ENCODE data around the gene GPR3. TPM values are rescaled to one million over a fixed set of nuclear protein-coding genes. Genes with fewer than 3 reads are reported as not detected.
"Not testable (repeated sequence)": the region's sequence is repeated elsewhere in the genome, so short reads cannot be mapped to it uniquely, and the experiment has no call there.

Gene GPR3
- total RNA-seq, 1 donor from 2014 or later = 0.74 TPM

GRCh38 chr1:27429029-27429425, 36.6 kb downstream of the GPR3 start:
- intact Hi-C loops (cut with DNase I) = no loop called here
- H3K27ac ChIP-seq = peak overlapping the region; percentile 69
- peaks cover 0 to 17% of the 10 kb centered on the region in 2 donors for H3K36me3 ChIP-seq
- peaks cover 83% of the 10 kb centered on the region for H3K4me1 ChIP-seq
- no peaks in the 10 kb centered on the region for H3K9me3 ChIP-seq
- no peaks in the 10 kb centered on the region for H3K27me3 ChIP-seq
- DNase-seq (ENCODE audit: extremely low spot score in 2 of 2) = no peak
- TF ChIP-seq CTCF (IDR thresholded peaks at IDR 0.05) (no peak), POLR2A (IDR thresholded peaks at IDR 0.05) (no peak), POLR2AphosphoS5 (IDR thresholded peaks at IDR 0.05; ENCODE audit: insufficient read depth in 1 of 2, low read depth in 1 of 2) (no peak)
- H3K4me3 ChIP-seq = no peak overlapping the region

- H3K27ac ChIP-seq = peak overlapping the region; percentile 69
- no peak for DNase-seq (ENCODE audit: extremely low spot score in 2 of 2)
- no peaks in the 10 kb centered on the region for H3K27me3 ChIP-seq
- H3K4me1 ChIP-seq = peaks cover 93% of the 10 kb centered on the region
- TF ChIP-seq POLR2A (IDR thresholded peaks at IDR 0.05) (no peak), POLR2AphosphoS5 (IDR thresholded peaks at IDR 0.05; ENCODE audit: insufficient read depth in 1 of 2, low read depth in 1 of 2) (peak in 1 of 2 donors; percentile 60)
- intact Hi-C loops (cut with DNase I) = no loop called here
- H3K4me3 ChIP-seq = no peak overlapping the region
- peaks cover 0 to 12% of the 10 kb centered on the region in 2 donors for H3K36me3 ChIP-seq
- H3K9me3 ChIP-seq = no peaks in the 10 kb centered on the region
These were observed 38.6 kb downstream of the GPR3 start for GRCh38 chr1:27430903-27431600.

- H3K27ac ChIP-seq = peak overlapping the region; percentile 69
- TF ChIP-seq POLR2AphosphoS5 (IDR thresholded peaks at IDR 0.05; ENCODE audit: insufficient read depth in 1 of 2, low read depth in 1 of 2) (no peak), CTCF (IDR thresholded peaks at IDR 0.05) (no peak), POLR2A (IDR thresholded peaks at IDR 0.05) (no peak)
- no peaks in the 10 kb centered on the region for H3K27me3 ChIP-seq
- no peak overlapping the region for H3K4me3 ChIP-seq
- intact Hi-C loops (cut with DNase I) = no loop called here
- no peaks in the 10 kb centered on the region for H3K9me3 ChIP-seq
- H3K4me1 ChIP-seq = peaks cover 94% of the 10 kb centered on the region
- peaks cover 0 to 12% of the 10 kb centered on the region in 2 donors for H3K36me3 ChIP-seq
- DNase-seq (ENCODE audit: extremely low spot score in 2 of 2) = no peak
These were observed 39.1 kb downstream of the GPR3 start for GRCh38 chr1:27431601-27431940.

GRCh38 chr1:27432725-27433124, 40.3 kb downstream of the GPR3 start:
- H3K4me3 ChIP-seq; H3K9me3 ChIP-seq; H3K36me3 ChIP-seq; intact Hi-C loops (cut with DNase I); H3K27me3 ChIP-seq; DNase-seq (ENCODE audit: extremely low spot score in 2 of 2); H3K27ac ChIP-seq: not testable (repeated sequence)
- peaks cover 93% of the 10 kb centered on the region for H3K4me1 ChIP-seq

- TF ChIP-seq POLR2AphosphoS5 (IDR thresholded peaks at IDR 0.05; ENCODE audit: insufficient read depth in 1 of 2, low read depth in 1 of 2) (no peak), CTCF (IDR thresholded peaks at IDR 0.05) (no peak), POLR2A (IDR thresholded peaks at IDR 0.05) (no peak)
- Histone ChIP-seq H3K36me3 (no peaks in the 10 kb centered on the region), H3K9me3 (no peaks in the 10 kb centered on the region), H3K27me3 (no peaks in the 10 kb centered on the region), H3K4me1 (peaks cover 93% of the 10 kb centered on the region), H3K4me3 (no peak overlapping the region), H3K27ac (no peak overlapping the region)
- DNase-seq (ENCODE audit: extremely low spot score in 2 of 2) = no peak
- intact Hi-C loops (cut with DNase I) = no loop called here
These were observed 41.3 kb downstream of the GPR3 start for GRCh38 chr1:27433706-27434105.

- no peak for DNase-seq (ENCODE audit: extremely low spot score in 2 of 2)
- intact Hi-C loops (cut with DNase I) = no loop called here
- Histone ChIP-seq H3K4me1 (peaks cover 87% of the 10 kb centered on the region), H3K27me3 (no peaks in the 10 kb centered on the region), H3K9me3 (no peaks in the 10 kb centered on the region), H3K4me3 (no peak overlapping the region), H3K27ac (peak overlapping the region; percentile 56), H3K36me3 (no peaks in the 10 kb centered on the region)
- TF ChIP-seq POLR2AphosphoS5 (IDR thresholded peaks at IDR 0.05; ENCODE audit: insufficient read depth in 1 of 2, low read depth in 1 of 2) (no peak), POLR2A (IDR thresholded peaks at IDR 0.05) (no peak), CTCF (IDR thresholded peaks at IDR 0.05) (no peak)
These were observed 43.3 kb downstream of the GPR3 start for GRCh38 chr1:27435566-27436203.

Measured in vagina (tissue), 2 donors.